HG02678 (cell line): Measurements from ENCODE around the gene SERPINA12.
"Not testable (repeated sequence)": the region's sequence is repeated elsewhere in the genome, so short reads cannot be mapped to it uniquely, and the experiment has no call there.

Experiments
- ATAC-seq: cut with Tn5 transposase; IDR thresholded peaks from one replicate; pipeline ENCODE4 v1.9.1; 2021; ENCODE audit warnings: mild to moderate bottlenecking, moderate library complexity; ENCODE audit not compliant: unreplicated experiment

SERPINA12 gene

GRCh38 chr14:94494085-94494484, 15.2 kb downstream of the SERPINA12 start:
- peak; percentile 42 for ATAC-seq

GRCh38 chr14:94491511-94491910, 17.8 kb downstream of the SERPINA12 start:
- ATAC-seq: no peak

GRCh38 chr14:94489336-94489735, 19.9 kb downstream of the SERPINA12 start:
- ATAC-seq: no peak

GRCh38 chr14:94486883-94487282, 22.4 kb downstream of the SERPINA12 start:
- no peak for ATAC-seq

GRCh38 chr14:94485944-94486841, 23.1 kb downstream of the SERPINA12 start:
- ATAC-seq: no peak

- ATAC-seq: no peak
Measured at GRCh38 chr14:94484481-94484880, 24.8 kb downstream of the SERPINA12 start.

- no peak for ATAC-seq
Measured at GRCh38 chr14:94483729-94484275, 25.5 kb downstream of the SERPINA12 start.

- peak; percentile 66 for ATAC-seq
Measured at GRCh38 chr14:94483071-94483451, 26.2 kb downstream of the SERPINA12 start.

GRCh38 chr14:94482132-94483070, 26.9 kb downstream of the SERPINA12 start:
- not testable (repeated sequence) for ATAC-seq

GRCh38 chr14:94481468-94482131, 27.7 kb downstream of the SERPINA12 start:
- ATAC-seq: no peak

- ATAC-seq: no peak
Measured at GRCh38 chr14:94480809-94481208, 28.5 kb downstream of the SERPINA12 start.

GRCh38 chr14:94478420-94478819, 30.8 kb downstream of the SERPINA12 start:
- no peak for ATAC-seq

GRCh38 chr14:94476023-94476422, 33.2 kb downstream of the SERPINA12 start, which contains the start of gene SERPINA9:
SERPINA9 (minus strand) TSS chr14:94476197; CDS start chr14:94469840, 6,357 bp downstream.
- no peak for ATAC-seq

- ATAC-seq: no peak
Measured at GRCh38 chr14:94474581-94475031, 34.7 kb downstream of the SERPINA12 start.

- ATAC-seq: no peak
Measured at GRCh38 chr14:94473666-94474410, 35.4 kb downstream of the SERPINA12 start.

- ATAC-seq: no peak
Measured at GRCh38 chr14:94472842-94473241, 36.4 kb downstream of the SERPINA12 start.

- ATAC-seq: no peak
Measured at GRCh38 chr14:94471045-94471444, 38.2 kb downstream of the SERPINA12 start.

- ATAC-seq: no peak
Measured at GRCh38 chr14:94470311-94470710, 39.0 kb downstream of the SERPINA12 start.

- ATAC-seq: no peak
Measured at GRCh38 chr14:94469261-94469660, 40.0 kb downstream of the SERPINA12 start.
